A549 (cell line): ENCODE results near the gene EPS8. TPM values are rescaled to one million over a fixed set of nuclear protein-coding genes. Genes with fewer than 3 reads are reported as not detected.

ENCODE experiments used
- ATAC-seq, 2 experiments: fragments of 200-7000 bp in 1 of 2; fragments of >200 bp in 1 of 2; cut with Nextera tagmentation in 1 of 2; cut with Tn5 transposase in 1 of 2; 3 replicates each; pipeline versions ENCODE4 v1.8.0 to v1.9.1; 2018 to 2020; ENCODE audit warnings: mild to moderate bottlenecking in 1 of 2, moderate library complexity in 1 of 2
- CTCF ChIA-PET: fragments of 300-600 bp; sonication (Branson Sonifier 250); formaldehyde crosslinking; extraction: SDS; loops from one replicate; lab custom pipeline; 2021; ENCODE audit warnings: antibody characterized with exemption, inconsistent platforms; lab: Yijun Ruan, JAX
- POLR2A ChIA-PET: fragments of 350-600 bp; formaldehyde crosslinking; extraction: SDS; loops from one replicate; lab custom pipeline; 2021; ENCODE audit warnings: antibody characterized with exemption, inconsistent platforms; lab: Yijun Ruan, JAX
- DNase-seq, 2 experiments: peaks; one replicate each; pipeline versions ENCODE4 v3.0.0 to v3.0.0-alpha.2; 2011 to 2016; ENCODE audit warnings: low read depth in 1 of 2, low spot score in 1 of 2
- FAIRE-seq: peaks from 2 replicates; lab custom pipeline; 2011; peaks lifted over from hg19 to GRCh38; lab: Jason Lieb, UNC
- H3K27ac ChIP-seq, 2 experiments: fragments of >200 bp; sonication (Bioruptor Twin); formaldehyde crosslinking; 3 replicates each; pipeline ENCODE4 v1.5.1; 2016 to 2017
- H3K4me1 ChIP-seq: fragments of >200 bp; sonication (Bioruptor Twin); formaldehyde crosslinking; 3 replicates; pipeline ENCODE4 v1.6.1; 2016
- H3K4me2 ChIP-seq: fragments of >200 bp; sonication (Bioruptor Twin); formaldehyde crosslinking; 3 replicates; pipeline ENCODE4 v1.6.1; 2016
- H3K4me3 ChIP-seq: fragments of >200 bp; sonication (Bioruptor Twin); formaldehyde crosslinking; 3 replicates; pipeline ENCODE4 v1.5.1; 2016
- H3K9me3 ChIP-seq: fragments of >200 bp; sonication (Bioruptor Twin); formaldehyde crosslinking; 3 replicates; pipeline ENCODE4 v1.6.1; 2016
- CBX2 ChIP-seq: fragments of 200-600 bp; sonication (generic); IDR thresholded peaks from 2 replicates; pipeline ENCODE4 v1.6.1; 2016; ENCODE audit warnings: low read depth, mild to moderate bottlenecking, borderline replicate concordance
- CBX8 ChIP-seq: fragments of 200-600 bp; sonication (generic); IDR thresholded peaks from 2 replicates; pipeline ENCODE4 v1.6.1; 2016
- CHD4 ChIP-seq: fragments of 200-600 bp; sonication (generic); IDR thresholded peaks from 2 replicates; pipeline ENCODE4 v1.6.1; 2016; ENCODE audit warnings: antibody characterized with exemption, mild to moderate bottlenecking, borderline replicate concordance
- EHMT2 ChIP-seq: fragments of 200-600 bp; sonication (generic); IDR thresholded peaks from 2 replicates; pipeline ENCODE4 v1.6.1; 2016; ENCODE audit warnings: antibody characterized with exemption, low read depth, mild to moderate bottlenecking, moderate library complexity
- FOSL2 ChIP-seq, 2 experiments: fragments of 450-650 bp in 1 of 2; fragments of >200 bp in 1 of 2; sonication (Bioruptor Twin) in 1 of 2; formaldehyde crosslinking; IDR thresholded peaks; 2 replicates each; pipeline versions ENCODE4 v1.5.0 to v1.6.1; 2016 to 2020; ENCODE audit warnings: mild to moderate bottlenecking in 1 of 2, moderate library complexity in 1 of 2
- HES2 ChIP-seq: fragments of >200 bp; sonication (Bioruptor Twin); formaldehyde crosslinking; IDR thresholded peaks from 2 replicates; pipeline ENCODE4 v1.6.1; 2016
- HEYL ChIP-seq: fragments of 250-450 bp; sonication (Bioruptor Pico); IDR thresholded peaks from 2 replicates; pipeline ENCODE4 v1.8.0; 2021; ENCODE audit warnings: mild to moderate bottlenecking, moderate library complexity
- HOXA7 ChIP-seq: fragments of 250-450 bp; sonication (Bioruptor Pico); IDR thresholded peaks from 2 replicates; pipeline ENCODE4 v1.5.0; 2020; ENCODE audit warnings: mild to moderate bottlenecking, moderate library complexity
- KDM5A ChIP-seq: fragments of 200-600 bp; sonication (generic); IDR thresholded peaks from 2 replicates; pipeline ENCODE4 v1.6.1; 2016; ENCODE audit warnings: antibody characterized with exemption, mild to moderate bottlenecking
- POLR2AphosphoS2 ChIP-seq: conservative IDR thresholded peaks from 2 replicates; pipeline ENCODE4 v1.6.1; 2012; ENCODE audit warnings: low read length, improper control_type of control experiment, inconsistent platforms
- RAD21 ChIP-seq, 2 experiments: fragments of >200 bp in 1 of 2; sonication (Bioruptor Twin) in 1 of 2; formaldehyde crosslinking in 1 of 2; IDR thresholded peaks in 1 of 2; conservative IDR thresholded peaks in 1 of 2; 2 replicates in 1 of 2; 3 replicates in 1 of 2; pipeline ENCODE4 v1.6.1; 2012 to 2018; ENCODE audit warnings: inconsistent platforms in 1 of 2
- SREBF2 ChIP-seq: fragments of 450-650 bp; IDR thresholded peaks from 2 replicates; pipeline ENCODE4 v1.6.1; 2014; ENCODE audit warnings: mild to moderate bottlenecking, moderate library complexity
- USF2 ChIP-seq: fragments of 450-650 bp; IDR thresholded peaks from 2 replicates; pipeline ENCODE4 v1.6.1; 2014; ENCODE audit warnings: antibody characterized with exemption
- ZSCAN20 ChIP-seq: fragments of 250-450 bp; sonication (Bioruptor Pico); IDR thresholded peaks from 2 replicates; pipeline ENCODE4 v1.8.0; 2022; ENCODE audit warnings: mild to moderate bottlenecking, moderate library complexity
- whole genome bisulfite sequencing: methylation state at CpG from one replicate; pipeline ENCODE4 v1.1.6; 2017; ENCODE audit errors: missing lambda C conversion rate; 5-methylcytosine and 5-hydroxymethylcytosine counted together
- polyA plus RNA-seq, 4 experiments: library from polyadenylated mRNA; depleted of rRNA in 3 of 4; stranded (reverse); fragments of >200 nt; fragmentation: RNase III in 1 of 4; extraction: RNeasy Plus Mini Kit Qiagen cat#74134 plus additional on column Dnase treatment in 1 of 4; gene quantifications; 2 replicates in 3 of 4; 3 replicates in 1 of 4; pipeline ENCODE4 v1.2.3, GENCODE V29; 2011 to 2017
- TF ChIP-seq, protein P1 (sequence below): fragments of 200-600 bp; sonication (generic); IDR thresholded peaks from 2 replicates; pipeline ENCODE4 v1.6.1; 2016; ENCODE audit warnings: antibody characterized with exemption, mild to moderate bottlenecking, moderate library complexity
- TF ChIP-seq, protein P2 (sequence below): fragments of 250-450 bp; sonication (Bioruptor Pico); IDR thresholded peaks from 2 replicates; pipeline ENCODE4 v1.5.0; 2020; ENCODE audit warnings: low read depth, mild to moderate bottlenecking, moderate library complexity
- TF ChIP-seq, protein P3 (sequence below): IDR thresholded peaks from 2 replicates; pipeline ENCODE4 v1.6.1; 2012

Gene EPS8
- polyA plus RNA-seq, 2 of the 4 experiments (the other 2 are of a cell fraction) = 25.1 to 101 TPM

GRCh38 chr12:15819644-15820437 is 30.7 kb upstream of the EPS8 start (continued):
- TF ChIP-seq, protein P1, sequence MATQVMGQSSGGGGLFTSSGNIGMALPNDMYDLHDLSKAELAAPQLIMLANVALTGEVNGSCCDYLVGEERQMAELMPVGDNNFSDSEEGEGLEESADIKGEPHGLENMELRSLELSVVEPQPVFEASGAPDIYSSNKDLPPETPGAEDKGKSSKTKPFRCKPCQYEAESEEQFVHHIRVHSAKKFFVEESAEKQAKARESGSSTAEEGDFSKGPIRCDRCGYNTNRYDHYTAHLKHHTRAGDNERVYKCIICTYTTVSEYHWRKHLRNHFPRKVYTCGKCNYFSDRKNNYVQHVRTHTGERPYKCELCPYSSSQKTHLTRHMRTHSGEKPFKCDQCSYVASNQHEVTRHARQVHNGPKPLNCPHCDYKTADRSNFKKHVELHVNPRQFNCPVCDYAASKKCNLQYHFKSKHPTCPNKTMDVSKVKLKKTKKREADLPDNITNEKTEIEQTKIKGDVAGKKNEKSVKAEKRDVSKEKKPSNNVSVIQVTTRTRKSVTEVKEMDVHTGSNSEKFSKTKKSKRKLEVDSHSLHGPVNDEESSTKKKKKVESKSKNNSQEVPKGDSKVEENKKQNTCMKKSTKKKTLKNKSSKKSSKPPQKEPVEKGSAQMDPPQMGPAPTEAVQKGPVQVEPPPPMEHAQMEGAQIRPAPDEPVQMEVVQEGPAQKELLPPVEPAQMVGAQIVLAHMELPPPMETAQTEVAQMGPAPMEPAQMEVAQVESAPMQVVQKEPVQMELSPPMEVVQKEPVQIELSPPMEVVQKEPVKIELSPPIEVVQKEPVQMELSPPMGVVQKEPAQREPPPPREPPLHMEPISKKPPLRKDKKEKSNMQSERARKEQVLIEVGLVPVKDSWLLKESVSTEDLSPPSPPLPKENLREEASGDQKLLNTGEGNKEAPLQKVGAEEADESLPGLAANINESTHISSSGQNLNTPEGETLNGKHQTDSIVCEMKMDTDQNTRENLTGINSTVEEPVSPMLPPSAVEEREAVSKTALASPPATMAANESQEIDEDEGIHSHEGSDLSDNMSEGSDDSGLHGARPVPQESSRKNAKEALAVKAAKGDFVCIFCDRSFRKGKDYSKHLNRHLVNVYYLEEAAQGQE = no peak

DNA sequence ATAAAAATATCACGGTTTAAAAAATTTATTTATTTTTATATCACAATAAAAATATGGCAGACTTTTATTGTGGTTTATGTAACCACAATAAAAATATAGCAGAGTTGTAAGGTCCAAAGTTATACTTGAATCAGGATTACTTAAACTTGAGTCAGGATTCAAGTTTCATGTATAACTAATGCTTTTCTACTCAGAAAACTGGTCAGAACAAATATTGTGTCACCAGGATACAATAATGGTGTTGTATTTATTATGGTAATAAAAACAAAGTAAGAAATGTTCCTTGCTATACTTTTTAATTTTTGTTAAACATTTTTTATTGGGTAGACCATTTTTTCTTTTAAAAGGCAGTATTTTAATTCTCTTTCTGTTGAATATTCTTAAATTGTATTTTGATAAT is 29.2 kb upstream of the EPS8 start:
- ChIA-PET CTCF (interaction anchor here (1.6 to 1.7 kb wide), 2 partner anchors 11 to 15 kb away, joined by 3 to 4 read pairs; no protein-coding TSS in a partner anchor), POLR2A (no interaction called here)
- DNase-seq = no peak
- Histone ChIP-seq H3K4me3 (no peak overlapping the region), H3K27ac (no peak overlapping the region), H3K4me1 (peaks cover 10% of the 10 kb centered on the region), H3K4me2 (no peak overlapping the region), H3K9me3 (peaks cover 10% of the 10 kb centered on the region; the same call in 2 of the 3 replicates)
- FAIRE-seq = no peak
- ATAC-seq = no peak
- TF ChIP-seq HEYL (CRISPR knock-in tag) (no peak), POLR2AphosphoS2 (no peak), CBX2 (no peak), FOSL2 (IDR thresholded peaks at IDR 0.05) (no peak), FOSL2 (CRISPR knock-in tag; IDR thresholded peaks at IDR 0.05) (no peak), EHMT2 (no peak), HES2 (no peak), KDM5A (no peak), RAD21 (conservative IDR thresholded peaks at IDR 0.05 in 1 of 2, IDR thresholded peaks at IDR 0.05 in 1 of 2) (no peak), HOXA7 (CRISPR knock-in tag) (no peak), CBX8 (no peak), USF2 (no peak), CHD4 (no peak), SREBF2 (no peak), ZSCAN20 (no peak)
- TF ChIP-seq, protein P2, sequence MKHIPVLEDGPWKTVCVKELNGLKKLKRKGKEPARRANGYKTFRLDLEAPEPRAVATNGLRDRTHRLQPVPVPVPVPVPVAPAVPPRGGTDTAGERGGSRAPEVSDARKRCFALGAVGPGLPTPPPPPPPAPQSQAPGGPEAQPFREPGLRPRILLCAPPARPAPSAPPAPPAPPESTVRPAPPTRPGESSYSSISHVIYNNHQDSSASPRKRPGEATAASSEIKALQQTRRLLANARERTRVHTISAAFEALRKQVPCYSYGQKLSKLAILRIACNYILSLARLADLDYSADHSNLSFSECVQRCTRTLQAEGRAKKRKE (CRISPR knock-in tag) = no peak
- TF ChIP-seq, protein P1 = no peak
- TF ChIP-seq, protein P3, sequence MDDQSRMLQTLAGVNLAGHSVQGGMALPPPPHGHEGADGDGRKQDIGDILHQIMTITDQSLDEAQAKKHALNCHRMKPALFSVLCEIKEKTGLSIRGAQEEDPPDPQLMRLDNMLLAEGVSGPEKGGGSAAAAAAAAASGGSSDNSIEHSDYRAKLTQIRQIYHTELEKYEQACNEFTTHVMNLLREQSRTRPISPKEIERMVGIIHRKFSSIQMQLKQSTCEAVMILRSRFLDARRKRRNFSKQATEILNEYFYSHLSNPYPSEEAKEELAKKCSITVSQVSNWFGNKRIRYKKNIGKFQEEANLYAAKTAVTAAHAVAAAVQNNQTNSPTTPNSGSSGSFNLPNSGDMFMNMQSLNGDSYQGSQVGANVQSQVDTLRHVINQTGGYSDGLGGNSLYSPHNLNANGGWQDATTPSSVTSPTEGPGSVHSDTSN = no peak
- 92% methylated on average over 1 of the region's 1 CpG for whole genome bisulfite sequencing
